GM10847 (cell line): ENCODE data around the gene ZNF354C.

Experiments used
- POLR2A ChIP-seq: IDR thresholded peaks from 2 replicates; pipeline ENCODE4 v1.6.1; 2011; ENCODE audit not compliant: insufficient read length; ENCODE audit errors: extremely low read depth

Gene ZNF354C

GRCh38 chr5:179111267-179112207 lies 51.4 kb downstream of the ZNF354C start:
- no peak for TF ChIP-seq POLR2A

- no peak for TF ChIP-seq POLR2A
These were observed 52.4 kb downstream of the ZNF354C start for GRCh38 chr5:179112469-179113142.

GRCh38 chr5:179113143-179113530 lies 53.0 kb downstream of the ZNF354C start:
- TF ChIP-seq POLR2A = no peak

GRCh38 chr5:179113945-179114641 lies 53.9 kb downstream of the ZNF354C start:
- no peak for TF ChIP-seq POLR2A

GRCh38 chr5:179114756-179115155 lies 54.6 kb downstream of the ZNF354C start:
- TF ChIP-seq POLR2A = no peak

GRCh38 chr5:179115307-179115706 lies 55.1 kb downstream of the ZNF354C start:
- no peak for TF ChIP-seq POLR2A

- no peak for TF ChIP-seq POLR2A
These were observed 55.8 kb downstream of the ZNF354C start for GRCh38 chr5:179115845-179116524.

GRCh38 chr5:179118338-179118737 lies 58.2 kb downstream of the ZNF354C start:
- TF ChIP-seq POLR2A = no peak

- no peak for TF ChIP-seq POLR2A
These were observed 58.7 kb downstream of the ZNF354C start for GRCh38 chr5:179118756-179119414.

- no peak for TF ChIP-seq POLR2A
These were observed 59.4 kb downstream of the ZNF354C start for GRCh38 chr5:179119415-179120170.

- TF ChIP-seq POLR2A = no peak
These were observed 60.3 kb downstream of the ZNF354C start for GRCh38 chr5:179120421-179120861.

- no peak for TF ChIP-seq POLR2A
These were observed 60.9 kb downstream of the ZNF354C start for GRCh38 chr5:179120951-179121666.

- TF ChIP-seq POLR2A = no peak
These were observed 61.5 kb downstream of the ZNF354C start for GRCh38 chr5:179121667-179122111.
